NCI-H2227 (cell line): ENCODE data around the gene CSTPP1.
"Not testable (repeated sequence)": the region's sequence is repeated elsewhere in the genome, so short reads cannot be mapped to it uniquely, and the experiment has no call there.

Experiments
- DNase-seq: peaks from one replicate; lab custom pipeline; 2025; ENCODE audit not compliant: unreplicated experiment; lab: John Stamatoyannopoulos, UW

The CSTPP1 gene

DNA sequence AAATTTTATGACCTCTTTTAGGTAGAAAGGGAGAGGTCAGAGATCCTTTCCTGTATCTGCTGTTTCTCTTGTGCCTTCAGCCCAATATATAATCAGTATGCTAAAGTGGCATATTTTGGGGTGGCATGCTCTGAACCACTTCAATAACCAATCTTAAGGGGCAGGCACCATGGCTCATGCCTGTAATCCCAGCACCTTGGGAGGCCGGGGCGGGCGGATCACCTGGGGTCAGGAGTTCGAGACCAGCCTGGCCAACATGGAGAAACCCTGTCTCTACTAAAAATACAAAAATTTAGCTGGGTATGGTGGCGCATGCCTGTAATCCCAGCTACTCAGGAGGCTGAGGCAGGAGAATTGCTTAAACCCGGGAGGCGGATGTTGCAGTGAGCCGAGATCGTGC lies 261.6 kb downstream of the CSTPP1 start:
- not testable (repeated sequence) for DNase-seq

- DNase-seq: no peak
Observed at GRCh38 chr11:47201015-47201414, 264.5 kb downstream of the CSTPP1 start.

DNA sequence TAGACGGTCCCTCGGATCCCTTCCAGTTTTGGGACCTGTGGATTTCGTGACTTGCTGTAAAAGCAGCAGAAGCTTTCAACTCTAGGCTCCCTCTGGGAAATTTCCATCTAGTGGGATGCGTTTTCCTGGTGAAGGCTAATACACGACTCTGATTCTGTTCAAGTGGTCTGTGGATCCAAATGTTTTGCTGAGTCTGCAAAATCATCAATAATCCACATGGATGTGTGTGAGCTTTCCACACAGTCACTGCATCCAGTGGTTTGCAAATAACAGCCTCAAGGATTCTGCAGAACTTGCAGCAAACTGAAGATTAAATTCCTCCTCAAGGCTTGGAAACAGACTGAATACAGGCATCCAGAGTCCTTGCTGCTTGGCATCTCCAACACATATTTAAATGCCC lies 266.0 kb downstream of the CSTPP1 start:
- DNase-seq: no peak

DNA sequence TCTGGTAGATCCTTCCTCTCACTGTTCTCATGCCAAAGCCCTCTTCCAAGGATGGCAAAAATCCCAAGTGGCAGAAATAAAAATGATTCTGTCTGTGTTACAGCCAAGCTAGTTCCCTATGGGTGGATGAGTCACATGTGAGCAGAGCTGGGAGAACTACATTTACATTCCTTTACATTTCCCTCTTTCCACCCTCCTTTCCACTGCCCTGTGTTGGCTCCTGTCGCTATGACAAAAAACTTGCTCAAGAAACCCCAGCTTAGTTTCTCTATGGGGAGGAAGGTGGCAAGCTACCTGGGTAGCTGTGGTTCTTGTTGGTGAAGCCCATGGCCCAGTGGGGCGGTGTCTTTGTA lies 268.1 kb downstream of the CSTPP1 start:
- DNase-seq: no peak

GRCh38 chr11:47206577-47206976 lies 270.0 kb downstream of the CSTPP1 start:
- DNase-seq: not testable (repeated sequence)

DNA sequence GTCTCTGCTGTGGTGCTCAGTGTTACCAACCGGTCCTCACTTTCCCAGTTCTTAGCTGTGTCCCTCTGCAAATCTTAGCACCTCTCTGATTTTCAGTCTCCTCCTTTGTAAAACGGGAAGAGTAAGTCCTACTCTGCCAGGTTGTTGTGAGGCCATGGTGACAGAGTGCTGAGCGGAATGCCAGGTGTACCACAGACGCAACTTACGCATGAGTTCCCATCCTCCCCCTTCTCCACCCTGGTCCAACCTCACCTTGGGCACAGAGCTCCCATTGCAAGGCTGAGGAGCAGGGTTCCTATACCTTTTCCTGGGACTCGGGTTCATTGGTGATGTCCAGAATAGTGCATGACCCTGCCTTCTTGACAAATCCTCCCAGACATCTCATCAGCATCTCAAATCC lies 270.9 kb downstream of the CSTPP1 start:
- no peak for DNase-seq

GRCh38 chr11:47208008-47208552 lies 271.5 kb downstream of the CSTPP1 start:
- not testable (repeated sequence) for DNase-seq

DNA sequence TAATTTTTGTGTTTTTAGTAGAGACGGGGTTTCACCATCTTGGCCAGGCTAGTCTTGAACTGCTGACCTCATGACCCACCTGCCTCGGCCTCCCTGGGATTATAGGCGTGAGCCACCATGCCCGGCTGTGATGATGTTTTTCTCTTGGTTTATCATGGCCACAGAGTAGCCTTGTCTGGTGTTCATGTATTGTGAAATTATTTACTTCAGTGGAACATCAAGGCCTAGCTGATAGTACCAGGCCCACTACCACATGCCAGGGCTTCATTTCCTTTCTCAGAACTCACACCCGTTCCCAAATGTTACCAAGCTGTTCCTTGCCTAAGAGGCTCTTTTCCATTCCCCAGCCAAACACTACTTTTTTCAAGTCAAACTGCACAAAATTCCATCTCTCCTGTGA lies 272.1 kb downstream of the CSTPP1 start:
- no peak for DNase-seq
